ENCODE results near the gene MBOAT1.

DNA sequence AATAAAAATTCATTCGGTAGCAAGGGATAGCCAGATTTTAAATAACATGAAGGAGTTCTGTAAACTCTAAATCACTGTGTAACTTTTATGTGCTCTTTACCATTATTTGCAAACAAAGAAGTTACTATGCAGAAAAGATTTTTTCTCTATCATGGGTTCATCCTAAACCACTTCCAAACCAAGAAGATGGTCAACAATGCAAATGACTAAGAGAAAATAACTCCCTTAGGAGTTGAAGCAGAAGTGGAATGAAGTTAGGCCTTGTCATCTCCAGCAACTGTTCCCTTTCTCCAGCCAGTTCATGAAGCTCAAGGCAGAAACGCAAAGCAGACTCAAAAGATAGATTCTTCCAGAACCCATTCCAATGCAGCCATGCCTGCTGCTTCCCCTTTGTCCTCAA is 66.0 kb downstream of the MBOAT1 start:
- TF ChIP-seq, protein P1, sequence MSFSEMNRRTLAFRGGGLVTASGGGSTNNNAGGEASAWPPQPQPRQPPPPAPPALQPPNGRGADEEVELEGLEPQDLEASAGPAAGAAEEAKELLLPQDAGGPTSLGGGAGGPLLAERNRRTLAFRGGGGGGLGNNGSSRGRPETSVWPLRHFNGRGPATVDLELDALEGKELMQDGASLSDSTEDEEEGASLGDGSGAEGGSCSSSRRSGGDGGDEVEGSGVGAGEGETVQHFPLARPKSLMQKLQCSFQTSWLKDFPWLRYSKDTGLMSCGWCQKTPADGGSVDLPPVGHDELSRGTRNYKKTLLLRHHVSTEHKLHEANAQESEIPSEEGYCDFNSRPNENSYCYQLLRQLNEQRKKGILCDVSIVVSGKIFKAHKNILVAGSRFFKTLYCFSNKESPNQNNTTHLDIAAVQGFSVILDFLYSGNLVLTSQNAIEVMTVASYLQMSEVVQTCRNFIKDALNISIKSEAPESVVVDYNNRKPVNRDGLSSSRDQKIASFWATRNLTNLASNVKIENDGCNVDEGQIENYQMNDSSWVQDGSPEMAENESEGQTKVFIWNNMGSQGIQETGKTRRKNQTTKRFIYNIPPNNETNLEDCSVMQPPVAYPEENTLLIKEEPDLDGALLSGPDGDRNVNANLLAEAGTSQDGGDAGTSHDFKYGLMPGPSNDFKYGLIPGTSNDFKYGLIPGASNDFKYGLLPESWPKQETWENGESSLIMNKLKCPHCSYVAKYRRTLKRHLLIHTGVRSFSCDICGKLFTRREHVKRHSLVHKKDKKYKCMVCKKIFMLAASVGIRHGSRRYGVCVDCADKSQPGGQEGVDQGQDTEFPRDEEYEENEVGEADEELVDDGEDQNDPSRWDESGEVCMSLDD (CRISPR knock-in tag; IDR thresholded peaks at IDR 0.05; ENCODE audit: borderline replicate concordance) = no peak
- TF ChIP-seq EP300 (IDR thresholded peaks at IDR 0.05; ENCODE audit: low read depth in 2 of 2, low read length in 2 of 2) (no peak), EP300 (CRISPR knock-in tag; IDR thresholded peaks at IDR 0.05; ENCODE audit: borderline replicate concordance) (no peak), KDM4B (CRISPR knock-in tag; IDR thresholded peaks at IDR 0.05) (no peak), PAX8 (CRISPR knock-in tag; IDR thresholded peaks at IDR 0.05; ENCODE audit: borderline replicate concordance) (no peak), ZNF3 (CRISPR knock-in tag; IDR thresholded peaks at IDR 0.05) (no peak), POLR2AphosphoS5 (IDR thresholded peaks at IDR 0.05; ENCODE audit: low read depth, low read length) (no peak), ELF3 (CRISPR knock-in tag; IDR thresholded peaks at IDR 0.05) (no peak), EZH2 (conservative IDR thresholded peaks at IDR 0.05; ENCODE audit: low read depth, low read length) (no peak), RFX5 (IDR thresholded peaks at IDR 0.05; ENCODE audit: low read depth, low read length) (no peak)
- TF ChIP-seq, protein P2, sequence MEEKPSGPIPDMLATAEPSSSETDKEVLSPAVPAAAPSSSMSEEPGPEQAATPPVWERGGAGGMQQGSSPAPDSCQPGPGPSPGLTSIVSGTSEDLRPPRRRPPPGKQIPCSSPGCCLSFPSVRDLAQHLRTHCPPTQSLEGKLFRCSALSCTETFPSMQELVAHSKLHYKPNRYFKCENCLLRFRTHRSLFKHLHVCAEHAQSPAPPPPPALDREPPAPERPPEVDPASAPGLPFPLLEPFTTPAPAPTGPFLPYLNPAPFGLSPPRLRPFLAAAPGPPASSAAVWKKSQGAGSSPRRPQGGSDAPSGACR (CRISPR knock-in tag; IDR thresholded peaks at IDR 0.05) = no peak

Measured in HepG2 (cell line).